ES-I3 (cell line): ENCODE data around the gene DMD.
A peak's percentile ranks its signal among the peaks of the same experiment; 100 is the strongest.
"Not testable (repeated sequence)": the region's sequence is repeated elsewhere in the genome, so short reads cannot be mapped to it uniquely, and the experiment has no call there.

Experiments
- H3K36me3 ChIP-seq: 2 replicates; pipeline ENCODE4 v1.6.1; 2013; ENCODE audit warnings: mild to moderate bottlenecking, low read length, control low read depth, moderate library complexity; ENCODE audit not compliant: insufficient read depth
- H3K4me1 ChIP-seq: 2 replicates; pipeline ENCODE4 v1.6.1; 2013; ENCODE audit warnings: mild to moderate bottlenecking, control low read depth, low read length; ENCODE audit not compliant: insufficient read depth
- H3K9ac ChIP-seq: 2 replicates; pipeline ENCODE4 v1.6.1; 2013; ENCODE audit warnings: low read depth, mild to moderate bottlenecking, low read length, moderate library complexity
- H3K9me3 ChIP-seq: 2 replicates; pipeline ENCODE4 v1.6.1; 2013; ENCODE audit warnings: mild to moderate bottlenecking, low read length, moderate library complexity; ENCODE audit not compliant: control insufficient read depth, insufficient read depth

The DMD gene

DNA sequence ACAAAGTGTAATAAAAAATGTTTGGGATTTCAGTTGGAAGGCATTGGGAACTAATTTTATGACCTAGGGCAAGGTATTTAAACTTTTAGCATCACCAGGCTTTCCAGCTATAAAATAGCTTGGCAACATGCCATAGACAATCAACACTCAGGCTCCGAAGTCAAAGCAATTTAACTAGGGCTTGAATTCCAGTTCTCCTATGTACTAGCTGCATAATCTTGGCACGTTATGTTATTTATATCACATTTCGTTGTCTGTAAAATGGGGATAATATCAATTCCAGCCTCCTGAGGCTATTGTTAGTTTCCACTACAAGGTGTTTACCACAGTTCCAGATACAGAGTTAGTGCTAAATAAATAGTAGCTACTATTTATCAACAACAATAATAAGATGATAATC lies 78.8 kb downstream of the DMD start:
- H3K9me3 ChIP-seq, result no peaks in the 10 kb centered on the region
- H3K9ac ChIP-seq, result no peak overlapping the region

DNA sequence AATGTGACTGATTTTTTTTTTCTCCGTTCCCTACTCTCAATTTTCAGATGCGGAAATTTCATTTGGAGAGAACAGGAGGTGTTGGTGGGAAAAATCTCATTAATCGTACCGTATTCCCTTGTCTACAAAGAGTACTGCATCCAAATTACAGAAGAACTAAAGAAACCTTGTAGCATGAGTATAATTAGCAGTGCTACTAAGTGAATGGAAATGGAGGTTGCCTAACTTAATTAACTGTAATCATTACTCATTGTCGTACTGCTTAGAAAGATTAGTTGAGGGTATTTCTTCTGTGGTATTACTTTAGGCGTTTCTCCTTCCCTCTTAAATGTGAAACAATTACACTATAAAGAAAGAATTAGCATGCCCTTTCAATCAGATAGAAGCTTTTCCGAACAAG lies 81.7 kb downstream of the DMD start:
- Histone ChIP-seq H3K9ac (no peak overlapping the region), H3K9me3 (no peaks in the 10 kb centered on the region), H3K36me3 (no peaks in the 10 kb centered on the region), H3K4me1 (peaks cover 38% of the 10 kb centered on the region)

More for the DNA sequence above, 78.8 kb downstream of the DMD start:
- no peaks in the 10 kb centered on the region for H3K36me3 ChIP-seq
- H3K4me1 ChIP-seq, result peaks cover 30% of the 10 kb centered on the region

DNA sequence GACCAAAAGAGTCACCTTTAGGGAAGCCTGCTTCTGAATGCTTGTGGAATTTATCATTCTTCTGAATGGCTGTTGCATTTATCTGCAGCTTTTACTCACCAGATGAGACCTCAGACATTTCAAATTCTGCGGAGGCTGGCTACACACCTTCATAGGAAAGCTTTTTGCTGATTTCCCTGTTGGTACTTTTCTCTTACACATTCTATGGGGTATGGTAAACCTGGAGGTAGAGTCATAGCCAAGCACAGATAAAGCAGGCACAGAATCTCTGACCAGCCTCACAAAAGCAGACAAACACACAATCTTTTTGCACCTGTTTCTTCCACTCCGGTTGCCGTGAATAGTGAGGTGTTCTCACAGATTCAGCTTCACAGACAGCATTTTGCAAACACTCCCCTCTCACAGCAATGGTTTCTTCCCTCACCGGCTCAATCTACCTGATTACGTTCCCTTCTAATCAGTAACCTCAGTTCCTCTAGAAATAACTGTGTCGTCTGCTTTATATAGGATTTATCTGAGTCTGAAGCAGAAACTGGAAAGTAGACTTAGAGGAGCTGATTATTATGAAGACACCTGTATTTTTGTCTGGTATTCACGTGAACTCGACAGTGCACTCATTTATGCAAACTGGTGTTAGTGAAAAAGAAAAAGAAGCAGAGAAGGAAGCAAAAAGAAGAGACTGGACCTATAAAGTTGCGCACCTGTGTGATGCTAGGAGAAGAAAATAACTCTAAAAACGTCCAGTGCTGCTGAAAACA lies 83.1 kb downstream of the DMD start:
- no peaks in the 10 kb centered on the region for H3K9me3 ChIP-seq
- H3K4me1 ChIP-seq, result peaks cover 26% of the 10 kb centered on the region
- peak overlapping the region; percentile 31 for H3K9ac ChIP-seq
- H3K36me3 ChIP-seq, result no peaks in the 10 kb centered on the region

DNA sequence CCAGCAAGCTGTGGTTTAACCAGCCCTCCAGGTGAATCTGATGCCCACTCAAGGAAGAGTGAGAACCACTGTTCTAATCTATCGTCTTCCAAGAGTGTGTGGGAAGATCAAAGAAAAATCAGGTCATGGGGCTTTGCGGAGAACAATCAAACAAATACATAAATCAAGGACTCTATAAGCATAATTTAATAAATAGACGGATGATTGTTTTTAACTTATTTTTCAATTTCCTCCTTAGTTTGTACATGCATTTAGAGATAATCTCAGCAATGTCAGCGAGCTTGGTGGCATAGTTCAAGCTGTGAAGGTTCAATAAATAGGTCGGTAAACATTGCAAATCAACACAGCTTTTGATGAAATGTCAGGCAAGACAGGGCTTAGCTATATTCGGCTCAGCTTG lies 84.9 kb downstream of the DMD start:
- Histone ChIP-seq H3K4me1 (peaks cover 26% of the 10 kb centered on the region), H3K36me3 (no peaks in the 10 kb centered on the region), H3K9me3 (no peaks in the 10 kb centered on the region), H3K9ac (no peak overlapping the region)

DNA sequence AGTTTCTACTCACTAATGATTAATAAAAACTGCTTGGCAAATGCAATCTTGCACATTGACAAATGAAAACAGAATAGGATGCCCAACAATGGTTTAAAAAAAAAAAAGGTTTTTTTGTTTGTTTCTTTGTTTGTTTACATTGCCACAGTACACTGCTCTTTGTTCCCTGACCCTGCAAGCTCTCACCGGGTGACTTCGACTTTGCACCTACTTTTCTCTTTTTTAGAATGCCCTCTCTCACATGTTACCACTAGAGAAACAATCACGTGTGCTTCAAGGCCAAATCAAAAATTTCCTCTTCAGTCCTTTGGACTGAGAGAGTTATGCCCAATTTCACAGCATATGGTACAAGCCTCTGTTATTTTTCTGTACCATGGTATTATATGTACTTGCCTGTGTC lies 101.5 kb downstream of the DMD start:
- peaks cover 31% of the 10 kb centered on the region for H3K4me1 ChIP-seq
- no peaks in the 10 kb centered on the region for H3K36me3 ChIP-seq
- no peaks in the 10 kb centered on the region for H3K9me3 ChIP-seq
- no peak overlapping the region; the same call in 1 of the 2 replicates for H3K9ac ChIP-seq

DNA sequence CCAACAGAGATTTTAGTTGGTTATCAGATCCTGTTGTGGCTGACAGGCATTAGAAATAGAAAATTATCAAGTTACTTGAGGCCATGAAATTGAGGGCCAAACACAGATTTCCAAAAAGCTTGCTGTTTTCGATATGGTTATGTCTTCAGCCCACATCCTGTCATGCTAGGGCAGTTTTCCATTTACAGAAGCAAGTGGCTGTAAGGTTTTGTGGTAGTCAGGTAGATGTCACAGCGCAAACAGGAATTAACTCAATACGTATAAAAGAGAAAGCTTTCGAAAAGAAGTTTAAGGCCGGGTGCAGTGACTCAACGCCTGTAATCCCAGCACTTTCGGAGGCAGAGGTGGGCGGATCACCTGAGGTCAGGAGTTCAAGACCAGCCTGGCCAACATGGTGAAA lies 104.6 kb downstream of the DMD start:
- peaks cover 44% of the 10 kb centered on the region for H3K4me1 ChIP-seq
- no peak overlapping the region for H3K9ac ChIP-seq
- H3K36me3 ChIP-seq, result no peaks in the 10 kb centered on the region
- H3K9me3 ChIP-seq, result no peaks in the 10 kb centered on the region

DNA sequence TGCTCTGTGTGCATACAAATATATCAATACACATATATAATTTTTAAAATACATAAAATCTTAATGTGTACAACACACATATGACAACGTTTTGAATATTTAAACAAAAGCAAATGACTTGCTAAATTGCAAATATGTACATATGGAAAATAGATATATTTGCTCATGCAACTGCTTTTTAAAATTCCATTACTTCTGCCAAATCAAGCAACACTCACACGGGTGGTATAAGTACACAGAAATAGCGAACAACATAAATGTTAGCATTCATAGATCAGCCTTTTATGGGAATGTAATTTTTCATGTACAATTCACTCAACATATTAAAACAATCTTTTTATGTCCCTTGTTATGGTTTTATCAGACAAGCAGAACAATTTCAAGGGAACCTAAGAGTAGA lies 116.3 kb downstream of the DMD start:
- no peak overlapping the region for H3K9ac ChIP-seq
- peaks cover 23% of the 10 kb centered on the region for H3K9me3 ChIP-seq
- peaks cover 3% of the 10 kb centered on the region; the same call in 1 of the 2 replicates for H3K36me3 ChIP-seq
- no peaks in the 10 kb centered on the region for H3K4me1 ChIP-seq

DNA sequence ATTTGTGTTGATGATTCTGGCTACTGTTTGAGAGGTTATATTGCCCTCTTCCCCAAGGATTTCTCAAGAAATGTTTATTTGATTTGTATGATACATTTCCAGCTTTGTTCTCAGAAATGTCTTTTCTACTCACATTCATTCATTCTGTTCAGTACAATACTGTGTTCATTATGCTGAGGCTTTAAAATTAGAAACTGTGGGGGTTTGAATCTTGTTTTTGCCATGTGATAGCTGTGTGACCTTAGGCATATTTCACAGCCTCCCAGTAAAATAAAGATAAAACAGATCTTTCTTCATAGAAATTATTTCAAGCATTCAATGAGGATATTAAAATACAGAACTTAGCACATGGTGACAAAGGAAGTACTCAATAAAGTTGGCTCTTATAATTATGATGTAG lies 123.9 kb downstream of the DMD start:
- no peaks in the 10 kb centered on the region for H3K9me3 ChIP-seq

DNA sequence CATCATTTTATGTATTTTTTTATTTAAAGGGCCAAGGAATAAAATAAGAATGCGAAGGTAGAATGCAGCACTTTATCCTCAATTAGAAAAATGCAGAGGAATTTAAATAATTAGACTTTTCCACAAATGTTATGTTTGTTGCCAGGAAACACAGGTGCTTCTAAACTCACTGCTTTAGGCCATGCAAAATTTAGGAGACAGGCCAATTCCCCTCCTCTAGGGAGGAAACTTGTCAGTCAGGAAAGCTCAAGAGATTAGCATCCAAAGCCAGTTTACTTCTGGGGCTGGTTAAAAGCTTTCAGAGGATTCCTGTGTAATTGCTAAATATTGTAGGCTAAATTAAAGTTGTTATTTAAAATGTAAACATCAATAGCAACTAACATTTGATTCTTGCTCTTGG lies 124.5 kb downstream of the DMD start:
- no peaks in the 10 kb centered on the region for H3K36me3 ChIP-seq
- no peaks in the 10 kb centered on the region for H3K9me3 ChIP-seq
- H3K4me1 ChIP-seq, result peaks cover 6% of the 10 kb centered on the region; the same call in 1 of the 2 replicates
- no peak overlapping the region for H3K9ac ChIP-seq

More for the DNA sequence above, 123.9 kb downstream of the DMD start:
- no peak overlapping the region for H3K9ac ChIP-seq
- peaks cover 6% of the 10 kb centered on the region; the same call in 1 of the 2 replicates for H3K4me1 ChIP-seq
- H3K36me3 ChIP-seq, result no peaks in the 10 kb centered on the region

DNA sequence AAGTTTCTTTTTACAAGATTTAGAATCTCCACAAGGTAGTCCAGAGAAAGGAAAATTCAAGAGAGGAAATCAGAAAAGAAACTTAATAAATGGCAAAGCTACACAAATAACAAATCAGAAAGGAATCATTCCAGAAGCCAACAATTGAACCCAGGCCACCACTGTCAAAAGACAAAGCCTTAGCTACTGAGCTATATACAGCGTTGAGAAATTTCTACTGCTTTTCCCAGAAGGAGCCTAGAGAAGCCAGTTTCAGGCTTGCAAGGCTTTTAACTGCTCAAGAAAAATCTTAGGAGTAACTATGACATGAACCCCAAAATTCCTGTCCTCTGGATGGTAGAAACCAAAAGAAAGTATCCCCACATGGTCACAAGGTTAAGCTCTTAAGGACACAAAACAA lies 129.0 kb downstream of the DMD start:
- Histone ChIP-seq H3K4me1 (peaks cover 5% of the 10 kb centered on the region; the same call in 1 of the 2 replicates), H3K36me3 (peaks cover under 1% of the 10 kb centered on the region)

DNA sequence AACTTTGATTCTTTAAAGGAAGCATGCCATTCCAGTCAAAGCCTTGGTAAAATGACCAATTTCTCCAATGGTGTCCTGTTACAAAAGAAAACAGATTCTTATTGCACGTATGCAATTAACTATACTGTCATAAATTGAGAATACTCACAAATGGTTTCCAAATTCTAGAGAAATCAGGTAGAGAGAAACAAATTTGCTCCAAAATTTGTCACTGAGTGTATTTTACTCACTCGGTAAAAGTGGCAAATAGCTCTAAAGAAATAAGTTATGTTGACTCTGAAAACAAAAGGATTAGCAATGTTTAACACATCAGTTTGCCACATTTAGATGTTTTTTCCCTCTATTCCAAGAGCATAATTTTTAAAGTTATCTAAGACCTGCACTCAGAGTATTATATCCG lies 133.1 kb downstream of the DMD start:
- Histone ChIP-seq H3K36me3 (peaks cover 5% of the 10 kb centered on the region), H3K9ac (no peak overlapping the region), H3K4me1 (no peaks in the 10 kb centered on the region), H3K9me3 (peaks cover 19% of the 10 kb centered on the region)

More for the DNA sequence above, 129.0 kb downstream of the DMD start:
- H3K9ac ChIP-seq, result peak overlapping the region; percentile 25
- peaks cover 16% of the 10 kb centered on the region for H3K9me3 ChIP-seq

DNA sequence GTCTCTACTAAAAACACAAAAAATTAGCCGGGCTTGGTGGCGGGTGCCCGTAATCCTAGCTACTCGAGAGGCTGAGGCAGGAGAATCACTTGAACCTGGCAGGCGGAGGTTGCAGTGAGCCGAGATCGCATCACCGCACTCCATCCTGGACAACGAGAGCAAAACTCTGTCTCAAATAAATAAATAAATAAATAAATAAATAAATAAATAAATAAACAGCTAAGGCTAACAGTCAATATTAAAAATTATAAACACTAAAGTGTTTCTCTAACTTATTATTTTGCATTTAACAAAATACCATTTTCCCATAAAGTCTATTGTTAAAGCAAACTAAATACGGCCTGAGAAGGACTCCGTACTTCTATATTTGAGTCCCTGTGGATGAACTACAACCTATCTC lies 137.7 kb downstream of the DMD start:
- not testable (repeated sequence) for H3K9ac ChIP-seq, H3K4me1 ChIP-seq, H3K36me3 ChIP-seq
- H3K9me3 ChIP-seq, result peaks cover 10% of the 10 kb centered on the region

DNA sequence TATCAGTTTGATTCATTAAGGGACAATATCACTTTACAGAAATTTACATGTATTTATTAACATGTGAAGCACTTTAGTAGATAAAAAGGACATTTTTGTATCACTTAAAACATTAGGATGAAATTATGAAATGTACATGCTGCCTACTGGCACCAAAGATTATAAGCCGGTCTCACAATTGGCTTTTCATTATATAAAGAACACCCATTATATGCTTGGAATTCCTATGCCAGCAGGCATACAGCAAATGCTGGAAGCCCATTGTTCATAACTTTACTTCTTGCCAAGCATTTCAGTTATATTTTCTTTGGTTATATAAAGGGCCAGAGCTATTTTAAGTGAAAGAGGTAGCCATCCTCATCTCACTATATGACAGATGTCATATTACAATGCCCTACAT lies 145.9 kb downstream of the DMD start:
- H3K36me3 ChIP-seq, result no peaks in the 10 kb centered on the region

DNA sequence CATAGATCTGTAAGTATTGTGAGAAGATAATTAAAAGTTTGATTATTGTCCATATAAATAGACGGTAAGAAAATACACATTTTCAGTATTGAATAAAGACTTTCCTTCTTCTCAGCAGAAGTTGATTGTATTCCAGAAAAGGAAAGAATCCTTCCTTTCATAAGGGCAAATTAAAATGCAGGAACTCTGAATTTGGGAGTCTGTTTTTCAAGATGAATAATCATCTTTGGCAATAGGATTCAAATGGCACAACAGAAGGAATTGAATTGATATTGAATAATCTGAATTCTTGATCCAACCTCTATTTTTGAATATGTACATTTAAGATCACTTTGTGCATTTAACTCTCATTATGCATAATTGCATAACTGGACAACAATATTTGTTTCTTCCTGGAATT lies 149.3 kb downstream of the DMD start:
- Histone ChIP-seq H3K36me3 (no peaks in the 10 kb centered on the region), H3K4me1 (no peaks in the 10 kb centered on the region), H3K9me3 (no peaks in the 10 kb centered on the region; the same call in 1 of the 2 replicates), H3K9ac (no peak overlapping the region)

More for the DNA sequence above, 145.9 kb downstream of the DMD start:
- Histone ChIP-seq H3K9me3 (no peaks in the 10 kb centered on the region), H3K4me1 (no peaks in the 10 kb centered on the region), H3K9ac (no peak overlapping the region)

DNA sequence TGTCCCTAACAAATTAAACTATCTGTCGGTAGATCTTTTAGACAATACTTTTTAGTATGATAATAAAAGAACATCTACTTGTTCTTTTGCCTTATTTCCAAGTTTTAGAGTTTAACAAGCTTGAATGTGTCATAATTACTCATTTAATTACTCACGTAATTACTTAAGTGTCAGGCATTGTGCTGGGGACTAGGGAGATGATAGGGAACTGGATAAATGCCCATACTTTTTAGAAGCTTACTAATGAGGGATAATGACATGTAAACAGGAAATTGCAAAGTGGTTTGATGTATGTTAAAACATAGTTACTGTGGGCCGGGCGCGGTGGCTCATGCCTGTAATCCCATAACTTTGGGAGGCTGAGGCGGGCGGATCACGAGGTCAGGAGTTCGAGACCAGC lies 158.3 kb downstream of the DMD start:
- no peaks in the 10 kb centered on the region for H3K4me1 ChIP-seq
- H3K9ac ChIP-seq, result no peak overlapping the region
- no peaks in the 10 kb centered on the region; the same call in 1 of the 2 replicates for H3K9me3 ChIP-seq
- H3K36me3 ChIP-seq, result no peaks in the 10 kb centered on the region; the same call in 1 of the 2 replicates
